HUES48 (cell line): ENCODE measurements around the gene C10orf95.

Experiments
- H3K27ac ChIP-seq: one replicate; pipeline ENCODE4 v1.7.0; 2013; ENCODE audit warnings: low read depth, low read length, inconsistent platforms
- H3K27me3 ChIP-seq: 2 replicates; pipeline ENCODE4 v1.6.1; 2013; ENCODE audit warnings: mild to moderate bottlenecking, low read length; ENCODE audit not compliant: control insufficient read depth, insufficient read depth
- H3K36me3 ChIP-seq: 2 replicates; pipeline ENCODE4 v1.6.1; 2013; ENCODE audit warnings: low read length; ENCODE audit not compliant: control insufficient read depth, insufficient read depth
- H3K4me1 ChIP-seq: 2 replicates; pipeline ENCODE4 v1.6.1; 2013; ENCODE audit warnings: mild to moderate bottlenecking, low read length; ENCODE audit not compliant: control insufficient read depth, insufficient read depth
- H3K4me3 ChIP-seq: 2 replicates; pipeline ENCODE4 v1.5.1; 2013; ENCODE audit warnings: mild to moderate bottlenecking, low read depth, low read length
- H3K9ac ChIP-seq: 2 replicates; pipeline ENCODE4 v1.6.1; 2013; ENCODE audit warnings: mild to moderate bottlenecking, low read depth, low read length, moderate library complexity
- H3K9me3 ChIP-seq: 2 replicates; pipeline ENCODE4 v1.6.1; 2013; ENCODE audit warnings: low read length; ENCODE audit not compliant: control insufficient read depth, insufficient read depth

C10orf95 gene

GRCh38 chr10:102407425-102408130, 43.8 kb downstream of the C10orf95 start:
- Histone ChIP-seq H3K4me1 (peaks cover 21% of the 10 kb centered on the region; the same call in 1 of the 2 replicates), H3K27me3 (peaks cover 52% of the 10 kb centered on the region)

GRCh38 chr10:102406815-102407214, 44.5 kb downstream of the C10orf95 start:
- Histone ChIP-seq H3K4me1 (peaks cover 21% of the 10 kb centered on the region; the same call in 1 of the 2 replicates), H3K4me3 (no peak overlapping the region), H3K27ac (no peak overlapping the region), H3K27me3 (peaks cover 46% of the 10 kb centered on the region), H3K36me3 (0 out of 2 replicates have a peak, but pooled peaks cover under 1% of the 10 kb centered on the region), H3K9me3 (no peaks in the 10 kb centered on the region), H3K9ac (no peak overlapping the region)

More at GRCh38 chr10:102407425-102408130, 43.8 kb downstream of the C10orf95 start:
- no peak overlapping the region for H3K27ac ChIP-seq
- no peaks in the 10 kb centered on the region for H3K36me3 ChIP-seq
- no peak overlapping the region for H3K9ac ChIP-seq
- no peak overlapping the region for H3K4me3 ChIP-seq
- H3K9me3 ChIP-seq = no peaks in the 10 kb centered on the region

- H3K4me3 ChIP-seq = no peak overlapping the region
- H3K9me3 ChIP-seq = no peaks in the 10 kb centered on the region
- peaks cover 34% of the 10 kb centered on the region for H3K27me3 ChIP-seq
- H3K4me1 ChIP-seq = peaks cover 15% of the 10 kb centered on the region; the same call in 1 of the 2 replicates
- peaks cover 11% of the 10 kb centered on the region for H3K36me3 ChIP-seq
- no peak overlapping the region for H3K27ac ChIP-seq
- H3K9ac ChIP-seq = no peak overlapping the region
Observed at GRCh38 chr10:102405632-102406031, 45.7 kb downstream of the C10orf95 start.

- Histone ChIP-seq H3K4me1 (peaks cover 13% of the 10 kb centered on the region; the same call in 1 of the 2 replicates), H3K27ac (no peak overlapping the region), H3K4me3 (no peak overlapping the region), H3K36me3 (peaks cover 15% of the 10 kb centered on the region), H3K9ac (no peak overlapping the region), H3K27me3 (peaks cover 30% of the 10 kb centered on the region), H3K9me3 (no peaks in the 10 kb centered on the region)
Observed at GRCh38 chr10:102405108-102405571, 46.2 kb downstream of the C10orf95 start.

- Histone ChIP-seq H3K27me3 (peaks cover 28% of the 10 kb centered on the region), H3K9ac (no peak overlapping the region), H3K4me3 (no peak overlapping the region)
Observed at GRCh38 chr10:102404361-102405107, 46.8 kb downstream of the C10orf95 start.

GRCh38 chr10:102403115-102403514, 48.2 kb downstream of the C10orf95 start:
- no peak overlapping the region for H3K9ac ChIP-seq
- no peak overlapping the region for H3K27ac ChIP-seq
- H3K27me3 ChIP-seq = peaks cover 14% of the 10 kb centered on the region
- no peak overlapping the region for H3K4me3 ChIP-seq
- H3K9me3 ChIP-seq = no peaks in the 10 kb centered on the region
- H3K36me3 ChIP-seq = peaks cover 20% of the 10 kb centered on the region
- peaks cover 4% of the 10 kb centered on the region; the same call in 1 of the 2 replicates for H3K4me1 ChIP-seq

More at GRCh38 chr10:102404361-102405107, 46.8 kb downstream of the C10orf95 start:
- H3K4me1 ChIP-seq = peaks cover 10% of the 10 kb centered on the region; the same call in 1 of the 2 replicates
- H3K9me3 ChIP-seq = no peaks in the 10 kb centered on the region
- no peak overlapping the region for H3K27ac ChIP-seq
- peaks cover 15% of the 10 kb centered on the region for H3K36me3 ChIP-seq

GRCh38 chr10:102402512-102402896, 48.8 kb downstream of the C10orf95 start:
- peaks cover 26% of the 10 kb centered on the region for H3K36me3 ChIP-seq
- H3K4me3 ChIP-seq = no peak overlapping the region
- H3K9me3 ChIP-seq = no peaks in the 10 kb centered on the region
- H3K9ac ChIP-seq = no peak overlapping the region
- no peak overlapping the region for H3K27ac ChIP-seq
- H3K27me3 ChIP-seq = peaks cover 8% of the 10 kb centered on the region
- H3K4me1 ChIP-seq = peaks cover 4% of the 10 kb centered on the region; the same call in 1 of the 2 replicates

GRCh38 chr10:102401735-102402511, 49.4 kb downstream of the C10orf95 start:
- Histone ChIP-seq H3K9me3 (no peaks in the 10 kb centered on the region), H3K27me3 (0 out of 2 replicates have a peak, but pooled peaks cover 5% of the 10 kb centered on the region), H3K27ac (no peak overlapping the region), H3K36me3 (peaks cover 28% of the 10 kb centered on the region), H3K4me1 (peaks cover 4% of the 10 kb centered on the region; the same call in 1 of the 2 replicates), H3K4me3 (no peak overlapping the region), H3K9ac (no peak overlapping the region)

GRCh38 chr10:102401342-102401654, 50.0 kb downstream of the C10orf95 start:
- 0 out of 2 replicates have a peak, but pooled peaks cover 5% of the 10 kb centered on the region for H3K27me3 ChIP-seq
- no peak overlapping the region for H3K27ac ChIP-seq
- no peaks in the 10 kb centered on the region for H3K9me3 ChIP-seq
- no peak overlapping the region for H3K4me3 ChIP-seq
- peaks cover 9% of the 10 kb centered on the region for H3K4me1 ChIP-seq
- H3K9ac ChIP-seq = no peak overlapping the region
- H3K36me3 ChIP-seq = peaks cover 32% of the 10 kb centered on the region

- H3K27ac ChIP-seq = no peak overlapping the region
- H3K4me3 ChIP-seq = no peak overlapping the region
- H3K4me1 ChIP-seq = peaks cover 10% of the 10 kb centered on the region
- H3K36me3 ChIP-seq = peaks cover 32% of the 10 kb centered on the region
- H3K9me3 ChIP-seq = no peaks in the 10 kb centered on the region
- 0 out of 2 replicates have a peak, but pooled peaks cover 5% of the 10 kb centered on the region for H3K27me3 ChIP-seq
- no peak overlapping the region for H3K9ac ChIP-seq
Observed at GRCh38 chr10:102400598-102401341, 50.6 kb downstream of the C10orf95 start.
